Karpas-422 (cell line): ENCODE results near the gene PCDHGB5. TPM values are rescaled to one million over a fixed set of nuclear protein-coding genes. Genes with fewer than 3 reads are reported as not detected.

Experiments used
- DNase-seq: peaks from one replicate; pipeline ENCODE4 v3.0.0-alpha.2; 2015
- H2AFZ ChIP-seq: fragments of 200-600 bp; sonication (generic); 2 replicates; pipeline ENCODE4 v1.6.1; 2014; ENCODE audit warnings: antibody characterized with exemption, low read length, mixed read lengths
- H3K27ac ChIP-seq: fragments of 200-600 bp; sonication (generic); 2 replicates; pipeline ENCODE4 v1.5.1; 2014; ENCODE audit warnings: mild to moderate bottlenecking, low read length, moderate library complexity
- H3K27me3 ChIP-seq: fragments of 200-600 bp; sonication (generic); 2 replicates; pipeline ENCODE4 v1.6.1; 2014; ENCODE audit warnings: low read length, mixed read lengths
- H3K36me3 ChIP-seq: fragments of 200-600 bp; sonication (generic); 2 replicates; pipeline ENCODE4 v1.6.1; 2014; ENCODE audit warnings: low read length, mixed read lengths; ENCODE audit not compliant: insufficient read depth
- H3K4me1 ChIP-seq: fragments of 200-600 bp; sonication (generic); 2 replicates; pipeline ENCODE4 v1.6.1; 2014; ENCODE audit warnings: mild to moderate bottlenecking, low read length, mixed read lengths
- H3K4me2 ChIP-seq: fragments of 200-600 bp; sonication (generic); 2 replicates; pipeline ENCODE4 v1.6.1; 2014; ENCODE audit warnings: low read length, low read depth, mild to moderate bottlenecking; ENCODE audit not compliant: poor library complexity, severe bottlenecking
- H3K4me3 ChIP-seq: fragments of 200-600 bp; sonication (generic); 2 replicates; pipeline ENCODE4 v1.5.1; 2014; ENCODE audit warnings: mild to moderate bottlenecking, antibody characterized with exemption, low read length, mixed read lengths
- H3K79me2 ChIP-seq: fragments of 200-600 bp; sonication (generic); 2 replicates; pipeline ENCODE4 v1.6.1; 2014; ENCODE audit warnings: mild to moderate bottlenecking, low read length, mixed read lengths
- H3K9ac ChIP-seq: fragments of 200-600 bp; sonication (generic); 2 replicates; pipeline ENCODE4 v1.6.0; 2014; ENCODE audit warnings: low read length
- H3K9me2 ChIP-seq: fragments of 200-600 bp; sonication (generic), shearing (Covaris generic); replicated peaks from 2 replicates; pipeline ENCODE4 v1.6.0; 2014; ENCODE audit warnings: mild to moderate bottlenecking, low read length, moderate library complexity; ENCODE audit not compliant: insufficient read depth
- H3K9me3 ChIP-seq: fragments of 300-700, 200-600 bp; sonication (generic); 2 replicates; pipeline ENCODE4 v1.6.1; 2014; ENCODE audit warnings: low read length, mixed read lengths
- H4K20me1 ChIP-seq: fragments of 200-600 bp; sonication (generic); 2 replicates; pipeline ENCODE4 v1.6.1; 2014; ENCODE audit warnings: mild to moderate bottlenecking, antibody characterized with exemption, low read length, low read depth; ENCODE audit not compliant: insufficient read depth
- total RNA-seq: library from RNA; depleted of rRNA; stranded (reverse); fragments of >200 nt; shearing (Covaris generic); gene quantifications from 2 replicates; pipeline ENCODE4 v1.2.3, GENCODE V29; 2014; ENCODE audit warnings: low replicate concordance

Gene PCDHGB5
- total RNA-seq, 1 experiment from 2014 or later, result 17.0 TPM

DNA sequence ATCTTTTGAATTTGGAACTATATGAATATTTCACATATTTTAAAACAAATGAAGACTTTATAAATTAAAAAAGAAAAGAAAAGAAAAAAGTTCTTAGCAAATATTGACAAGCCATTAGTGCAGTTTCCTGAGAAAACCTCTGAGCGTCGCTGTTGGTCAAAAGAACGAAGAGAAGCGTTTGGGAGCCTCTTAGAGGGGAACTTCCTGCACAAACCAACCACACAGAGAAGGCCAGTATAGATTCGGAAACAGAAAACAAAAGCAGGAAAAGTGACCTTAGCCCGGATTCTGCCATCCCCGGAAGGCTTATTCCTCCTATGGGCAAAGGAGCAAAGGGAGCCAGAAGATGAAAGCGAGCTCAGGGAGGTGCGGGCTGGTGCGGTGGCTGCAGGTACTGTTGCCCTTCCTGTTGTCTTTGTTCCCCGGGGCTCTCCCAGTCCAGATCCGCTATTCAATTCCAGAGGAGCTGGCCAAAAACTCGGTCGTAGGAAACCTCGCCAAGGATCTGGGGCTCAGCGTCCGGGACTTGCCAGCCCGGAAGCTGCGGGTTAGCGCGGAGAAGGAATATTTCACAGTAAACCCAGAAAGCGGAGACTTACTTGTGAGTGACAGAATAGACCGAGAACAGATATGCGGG lies 37.8 kb upstream of the PCDHGB5 start, which contains the start of gene PCDHGB2:
Gene PCDHGB2 (plus strand): TSS at position 205 of the 637 bp plus-strand sequence. CDS start 142 bp downstream, at position 347.
- no peaks in the 10 kb centered on the region for H4K20me1 ChIP-seq
- peak within 1 kb of the TSS; percentile 70 for H3K9ac ChIP-seq
- peaks cover 30% of the 10 kb centered on the region for H3K36me3 ChIP-seq
- peaks cover 35% of the 10 kb centered on the region for H3K79me2 ChIP-seq
- peak within 1 kb of the TSS; percentile 67 for H3K27ac ChIP-seq
- H2AFZ ChIP-seq, result 0 out of 2 replicates have a peak within 1 kb of the TSS, but pooled peaks have one; percentile 39
- H3K4me1 ChIP-seq, result peaks cover 39% of the 10 kb centered on the region
- peak within 1 kb of the TSS; percentile 67 for H3K4me3 ChIP-seq
- H3K27me3 ChIP-seq, result no peaks in the 10 kb centered on the region
- no peaks in the 10 kb centered on the region for H3K9me2 ChIP-seq
- peaks cover 28% of the 10 kb centered on the region for H3K9me3 ChIP-seq
- peak within 1 kb of the TSS; percentile 70 for H3K4me2 ChIP-seq
- DNase-seq, result peak; percentile 87

DNA sequence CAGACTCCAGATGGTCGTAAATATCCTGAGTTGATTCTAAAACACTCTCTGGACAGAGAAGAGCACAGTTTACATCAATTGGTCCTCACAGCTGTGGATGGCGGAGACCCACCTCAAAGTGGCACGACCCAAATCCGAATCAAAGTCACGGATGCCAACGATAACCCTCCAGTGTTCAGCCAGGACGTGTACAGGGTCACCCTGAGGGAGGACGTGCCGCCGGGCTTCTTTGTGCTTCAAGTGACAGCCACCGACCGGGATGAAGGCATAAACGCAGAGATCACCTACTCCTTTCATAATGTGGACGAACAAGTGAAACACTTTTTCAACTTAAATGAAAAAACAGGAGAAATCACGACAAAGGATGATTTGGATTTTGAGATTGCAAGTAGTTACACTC lies 37.1 kb upstream of the PCDHGB5 start:
- H3K4me1 ChIP-seq, result peaks cover 39% of the 10 kb centered on the region
- peak overlapping the region; percentile 70 for H3K4me2 ChIP-seq
- H3K9ac ChIP-seq, result peak overlapping the region; percentile 70; the same call in 1 of the 2 replicates
- no peak overlapping the region for H2AFZ ChIP-seq
- peak overlapping the region; percentile 67; the same call in 1 of the 2 replicates for H3K4me3 ChIP-seq
- H3K27ac ChIP-seq, result peak overlapping the region; percentile 67; the same call in 1 of the 2 replicates
- DNase-seq, result no peak
- H3K9me3 ChIP-seq, result peaks cover 21% of the 10 kb centered on the region; the same call in 1 of the 2 replicates
- H3K9me2 ChIP-seq, result no peaks in the 10 kb centered on the region
- no peaks in the 10 kb centered on the region for H4K20me1 ChIP-seq
- H3K79me2 ChIP-seq, result peaks cover 35% of the 10 kb centered on the region
- H3K27me3 ChIP-seq, result no peaks in the 10 kb centered on the region
- peaks cover 29% of the 10 kb centered on the region for H3K36me3 ChIP-seq

DNA sequence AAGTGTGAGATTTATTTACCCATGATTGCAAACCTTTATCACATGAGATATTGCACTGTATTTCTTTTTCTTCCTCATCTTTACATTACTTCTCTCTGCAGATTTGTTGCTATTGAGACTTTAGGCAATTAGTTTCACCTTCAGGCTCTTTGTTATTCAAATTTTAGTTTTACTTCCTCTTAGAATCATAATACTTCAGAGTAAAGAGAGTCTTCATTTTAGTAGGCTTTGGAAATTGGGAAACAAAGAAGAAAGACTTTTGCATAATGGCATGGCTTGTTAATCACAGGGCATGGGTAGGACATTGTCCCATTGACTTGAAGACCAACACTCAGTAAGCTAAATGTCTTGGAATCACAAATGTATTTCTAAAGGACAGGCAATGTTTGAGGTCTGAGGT lies 35.0 kb upstream of the PCDHGB5 start:
- H3K9me3 ChIP-seq, result peaks cover 24% of the 10 kb centered on the region; the same call in 1 of the 2 replicates
- no peak overlapping the region for H3K9ac ChIP-seq
- peaks cover 28% of the 10 kb centered on the region for H3K79me2 ChIP-seq
- H3K36me3 ChIP-seq, result peaks cover 29% of the 10 kb centered on the region
- H3K9me2 ChIP-seq, result no peaks in the 10 kb centered on the region
- H3K27ac ChIP-seq, result peak overlapping the region; percentile 90
- H2AFZ ChIP-seq, result no peak overlapping the region
- H3K4me1 ChIP-seq, result peaks cover 40% of the 10 kb centered on the region
- peak overlapping the region; percentile 25; the same call in 1 of the 2 replicates for H3K4me3 ChIP-seq
- peak overlapping the region; percentile 42 for H3K4me2 ChIP-seq
- H4K20me1 ChIP-seq, result no peaks in the 10 kb centered on the region
- DNase-seq, result peak; percentile 70
- H3K27me3 ChIP-seq, result no peaks in the 10 kb centered on the region

DNA sequence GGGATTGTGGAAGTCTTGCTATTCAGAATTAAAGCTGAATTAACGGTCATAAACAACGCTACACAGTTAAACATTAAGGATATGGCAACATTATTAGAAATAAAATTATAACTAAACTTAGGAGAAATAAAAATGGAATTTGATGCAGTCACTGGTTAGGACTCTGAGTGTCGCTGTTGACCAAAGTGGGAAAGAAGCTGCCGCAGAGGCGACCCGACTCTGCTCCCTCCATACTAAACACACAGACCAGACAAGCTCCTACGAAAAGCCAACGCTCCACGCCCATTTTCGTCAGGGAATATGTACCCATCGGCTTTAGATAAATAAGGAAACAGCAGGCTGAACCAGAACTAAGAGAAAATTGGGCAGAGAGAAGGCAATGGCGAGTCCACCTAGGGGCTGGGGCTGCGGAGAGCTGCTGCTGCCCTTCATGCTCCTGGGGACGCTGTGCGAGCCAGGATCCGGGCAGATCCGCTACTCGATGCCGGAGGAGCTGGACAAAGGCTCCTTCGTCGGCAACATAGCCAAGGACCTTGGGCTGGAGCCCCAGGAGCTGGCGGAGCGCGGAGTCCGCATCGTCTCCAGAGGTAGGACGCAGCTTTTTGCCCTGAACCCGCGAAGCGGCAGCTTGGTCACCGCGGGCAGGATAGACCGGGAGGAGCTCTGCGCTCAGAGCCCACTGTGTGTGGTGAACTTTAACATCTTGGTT lies 33.6 kb upstream of the PCDHGB5 start, which contains the start of gene PCDHGA5:
Gene PCDHGA5 (plus strand): TSS at position 211 of the 709 bp plus-strand sequence. CDS start 169 bp downstream, at position 380.
- H3K27me3 ChIP-seq, result no peaks in the 10 kb centered on the region
- no peaks in the 10 kb centered on the region for H3K9me2 ChIP-seq
- H3K9me3 ChIP-seq, result peaks cover 24% of the 10 kb centered on the region; the same call in 1 of the 2 replicates
- no peak for DNase-seq
- peak within 1 kb of the TSS; percentile 90 for H3K27ac ChIP-seq
- H3K9ac ChIP-seq, result no peak within 1 kb of the TSS
- H3K4me3 ChIP-seq, result 0 out of 2 replicates have a peak within 1 kb of the TSS, but pooled peaks have one; percentile 25
- H3K79me2 ChIP-seq, result peaks cover 31% of the 10 kb centered on the region
- no peaks in the 10 kb centered on the region for H4K20me1 ChIP-seq
- H3K36me3 ChIP-seq, result peaks cover 24% of the 10 kb centered on the region
- H3K4me2 ChIP-seq, result peak within 1 kb of the TSS; percentile 42
- H2AFZ ChIP-seq, result no peak within 1 kb of the TSS
- H3K4me1 ChIP-seq, result peaks cover 40% of the 10 kb centered on the region

DNA sequence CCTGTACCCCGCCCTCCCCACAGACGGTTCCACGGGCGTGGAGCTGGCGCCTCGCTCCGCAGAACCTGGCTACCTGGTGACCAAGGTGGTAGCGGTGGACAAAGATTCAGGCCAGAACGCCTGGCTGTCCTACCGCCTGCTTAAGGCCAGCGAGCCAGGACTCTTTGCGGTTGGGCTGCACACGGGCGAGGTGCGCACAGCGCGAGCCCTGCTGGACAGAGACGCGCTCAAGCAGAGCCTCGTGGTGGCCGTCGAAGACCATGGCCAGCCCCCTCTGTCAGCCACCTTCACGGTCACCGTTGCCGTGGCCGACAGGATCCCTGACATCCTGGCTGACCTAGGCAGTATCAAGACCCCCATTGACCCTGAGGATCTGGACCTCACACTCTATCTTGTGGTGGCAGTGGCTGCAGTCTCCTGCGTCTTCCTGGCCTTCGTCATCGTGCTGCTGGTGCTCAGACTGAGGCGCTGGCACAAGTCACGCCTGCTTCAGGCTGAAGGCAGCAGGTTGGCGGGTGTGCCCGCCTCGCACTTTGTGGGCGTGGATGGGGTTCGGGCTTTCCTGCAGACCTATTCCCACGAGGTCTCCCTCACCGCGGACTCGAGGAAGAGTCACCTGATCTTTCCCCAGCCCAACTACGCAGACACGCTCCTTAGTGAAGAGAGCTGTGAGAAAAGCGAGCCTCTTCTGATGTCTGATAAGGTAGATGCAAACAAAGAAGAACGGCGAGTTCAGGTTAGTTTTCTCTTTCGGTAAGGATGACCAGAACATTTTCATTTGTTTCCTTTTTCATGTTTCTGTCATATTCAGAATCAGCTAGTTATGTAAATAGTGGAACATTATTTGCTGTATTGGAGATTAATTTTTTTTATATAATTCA lies 31.5 kb upstream of the PCDHGB5 start:
- no peak overlapping the region for H3K4me3 ChIP-seq
- DNase-seq, result no peak
- peaks cover 27% of the 10 kb centered on the region for H3K9me3 ChIP-seq
- peaks cover 28% of the 10 kb centered on the region for H3K79me2 ChIP-seq
- H3K4me1 ChIP-seq, result peaks cover 42% of the 10 kb centered on the region
- no peaks in the 10 kb centered on the region for H3K9me2 ChIP-seq
- no peak overlapping the region for H3K27ac ChIP-seq
- peaks cover 29% of the 10 kb centered on the region for H3K36me3 ChIP-seq
- H3K4me2 ChIP-seq, result no peak overlapping the region
- no peak overlapping the region for H2AFZ ChIP-seq
- no peaks in the 10 kb centered on the region for H3K27me3 ChIP-seq
- H3K9ac ChIP-seq, result no peak overlapping the region
- no peaks in the 10 kb centered on the region for H4K20me1 ChIP-seq

DNA sequence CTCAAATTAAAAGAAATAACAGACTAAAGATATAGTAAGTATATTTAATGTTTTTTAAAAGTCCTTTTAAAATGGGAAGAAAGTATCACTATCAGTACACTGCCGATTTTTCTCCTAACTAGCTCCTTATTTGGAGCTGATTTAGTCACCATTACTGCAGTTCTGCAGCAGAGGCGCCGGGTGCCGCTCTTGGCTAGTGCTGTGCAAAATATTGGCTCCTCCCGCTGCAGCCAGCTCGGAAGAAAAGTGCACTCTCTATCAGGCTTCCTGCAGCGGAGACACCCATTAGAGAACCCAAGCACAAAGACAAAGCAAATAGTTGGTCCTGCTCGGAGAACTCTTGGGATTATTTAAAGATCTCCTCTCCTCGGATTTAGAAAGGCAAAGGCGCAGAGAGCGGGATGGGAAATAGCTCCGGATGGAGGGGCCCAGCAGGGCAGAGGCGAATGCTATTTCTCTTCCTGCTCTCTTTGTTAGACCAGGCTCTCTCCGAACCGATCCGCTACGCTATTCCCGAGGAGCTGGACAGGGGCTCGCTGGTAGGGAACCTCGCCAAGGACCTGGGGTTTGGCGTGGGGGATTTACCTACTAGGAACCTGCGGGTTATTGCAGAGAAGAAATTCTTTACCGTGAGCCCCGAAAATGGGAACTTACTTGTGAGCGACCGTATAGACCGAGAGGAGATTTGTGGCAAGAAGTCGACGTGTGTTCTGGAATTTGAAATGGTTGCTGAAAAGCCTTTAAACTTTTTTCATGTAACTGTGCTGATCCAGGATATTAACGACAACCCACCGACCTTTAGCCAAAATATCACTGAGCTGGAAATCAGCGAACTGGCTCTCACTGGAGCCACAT lies 27.5 kb upstream of the PCDHGB5 start, which contains the start of gene PCDHGB3:
Gene PCDHGB3 (plus strand): TSS at position 249 of the 855 bp plus-strand sequence. CDS start 153 bp downstream, at position 402.
- peaks cover 47% of the 10 kb centered on the region for H3K9me3 ChIP-seq
- H3K9me2 ChIP-seq, result no peaks in the 10 kb centered on the region
- H2AFZ ChIP-seq, result peak within 1 kb of the TSS; percentile 31
- H3K4me1 ChIP-seq, result peaks cover 26% of the 10 kb centered on the region
- peak within 1 kb of the TSS; percentile 62 for H3K4me3 ChIP-seq
- no peaks in the 10 kb centered on the region for H4K20me1 ChIP-seq
- peak; percentile 95 for DNase-seq
- peaks cover 51% of the 10 kb centered on the region for H3K79me2 ChIP-seq
- H3K36me3 ChIP-seq, result peaks cover 47% of the 10 kb centered on the region
- H3K9ac ChIP-seq, result peak within 1 kb of the TSS; percentile 72
- H3K4me2 ChIP-seq, result peak within 1 kb of the TSS; percentile 78
- peak within 1 kb of the TSS; percentile 81 for H3K27ac ChIP-seq
- no peaks in the 10 kb centered on the region for H3K27me3 ChIP-seq
